Neural cell (in vitro differentiated cells): ENCODE measurements around the gene GCNA. TPM values are rescaled to one million over a fixed set of nuclear protein-coding genes. Genes with fewer than 3 reads are reported as not detected.

ENCODE experiments used
- H2AFZ ChIP-seq: fragments of 200-600, 300-800 bp; sonication (generic), shearing (Covaris generic); 2 replicates; pipeline ENCODE4 v1.6.0; 2014; ENCODE audit warnings: low read depth, mild to moderate bottlenecking, antibody characterized with exemption, low read length, moderate library complexity
- H3F3A ChIP-seq: fragments of 200-600 bp; shearing (Covaris generic); 2 replicates; pipeline ENCODE4 v1.6.1; 2016; ENCODE audit warnings: mild to moderate bottlenecking, moderate library complexity, mixed read lengths, antibody characterized with exemption, low read length; ENCODE audit not compliant: insufficient read depth, poor library complexity, severe bottlenecking
- H3K27ac ChIP-seq: fragments of 200-600, 300-800 bp; sonication (generic), shearing (Covaris generic); 2 replicates; pipeline ENCODE4 v1.5.1; 2014; ENCODE audit warnings: mild to moderate bottlenecking, low read length, moderate library complexity
- H3K27me3 ChIP-seq: fragments of 300-800, 200-600 bp; sonication (generic), shearing (Covaris generic); 2 replicates; pipeline ENCODE4 v1.6.0; 2014; ENCODE audit warnings: mild to moderate bottlenecking, low read depth, low read length, moderate library complexity; ENCODE audit not compliant: insufficient read depth
- H3K36me3 ChIP-seq: fragments of 300-800, 200-600 bp; sonication (generic), shearing (Covaris generic); 2 replicates; pipeline ENCODE4 v1.5.1; 2014; ENCODE audit warnings: mild to moderate bottlenecking, antibody characterized with exemption, low read length, moderate library complexity; ENCODE audit not compliant: insufficient read depth
- H3K4me2 ChIP-seq: fragments of 300-800, 200-600 bp; sonication (generic), shearing (Covaris generic); 2 replicates; pipeline ENCODE4 v1.6.0; 2014; ENCODE audit warnings: mild to moderate bottlenecking, low read length
- H3K4me3 ChIP-seq: fragments of 300-800, 200-600 bp; sonication (generic), shearing (Covaris generic); 2 replicates; pipeline ENCODE4 v1.5.1; 2014; ENCODE audit warnings: mild to moderate bottlenecking, low read length, moderate library complexity
- H3K79me2 ChIP-seq: fragments of 200-600 bp; shearing (Covaris generic); replicated peaks from 2 replicates; pipeline ENCODE4 v1.6.0; 2014; ENCODE audit warnings: mild to moderate bottlenecking, low read length, moderate library complexity; ENCODE audit not compliant: insufficient read depth
- H3K9ac ChIP-seq: fragments of 300-800, 200-600 bp; sonication (generic), shearing (Covaris generic); 2 replicates; pipeline ENCODE4 v1.6.1; 2016; ENCODE audit warnings: mild to moderate bottlenecking, low read length, mixed read lengths
- H3K9me2 ChIP-seq: fragments of 200-600 bp; shearing (Covaris generic); 2 replicates; pipeline ENCODE4 v1.6.1; 2016; ENCODE audit warnings: mild to moderate bottlenecking, low read length, mixed read lengths; ENCODE audit not compliant: insufficient read depth
- H3K9me3 ChIP-seq: fragments of 200-600, 300-800 bp; sonication (generic), shearing (Covaris generic); 2 replicates; pipeline ENCODE4 v1.6.1; 2016; ENCODE audit warnings: mild to moderate bottlenecking, mixed run types, low read length, moderate library complexity, mixed read lengths
- H4K20me1 ChIP-seq: fragments of 200-600 bp; shearing (Covaris generic); 2 replicates; pipeline ENCODE4 v1.6.1; 2016; ENCODE audit warnings: mild to moderate bottlenecking, mixed run types; ENCODE audit not compliant: insufficient read depth
- CTCF ChIP-seq: fragments of 450-650 bp; IDR thresholded peaks from 2 replicates; pipeline ENCODE4 v1.5.1; 2014; ENCODE audit warnings: antibody characterized with exemption, mild to moderate bottlenecking, moderate library complexity; ENCODE audit not compliant: poor library complexity, severe bottlenecking
- EP300 ChIP-seq: fragments of 450-650 bp; conservative IDR thresholded peaks from 2 replicates; pipeline ENCODE4 v1.6.1; 2014; ENCODE audit warnings: antibody characterized with exemption, mild to moderate bottlenecking, moderate library complexity; ENCODE audit not compliant: poor library complexity, severe bottlenecking
- EZH2 ChIP-seq: fragments of 200-600, 300-800 bp; shearing (Covaris generic), sonication (generic); IDR thresholded peaks from 2 replicates; pipeline ENCODE4 v1.6.1; 2014; ENCODE audit warnings: antibody characterized with exemption, low read length, borderline replicate concordance, mild to moderate bottlenecking; ENCODE audit not compliant: insufficient read depth, poor library complexity, severe bottlenecking
- MXI1 ChIP-seq: fragments of 450-650 bp; conservative IDR thresholded peaks from 2 replicates; pipeline ENCODE4 v1.6.1; 2014; ENCODE audit warnings: antibody characterized with exemption, mild to moderate bottlenecking; ENCODE audit not compliant: poor library complexity, severe bottlenecking
- POLR2AphosphoS5 ChIP-seq: IDR thresholded peaks from 2 replicates; pipeline ENCODE4 v1.6.1; 2012
- RAD21 ChIP-seq: fragments of 450-650 bp; conservative IDR thresholded peaks from 2 replicates; pipeline ENCODE4 v1.6.1; 2014; ENCODE audit warnings: antibody characterized with exemption, mild to moderate bottlenecking, moderate library complexity
- REST ChIP-seq: IDR thresholded peaks from 2 replicates; pipeline ENCODE4 v1.6.1; 2012; ENCODE audit warnings: borderline replicate concordance
- SMC3 ChIP-seq: fragments of 450-650 bp; conservative IDR thresholded peaks from 2 replicates; pipeline ENCODE4 v1.6.1; 2014; ENCODE audit warnings: antibody characterized with exemption, mild to moderate bottlenecking, moderate library complexity; ENCODE audit not compliant: poor library complexity
- TAF1 ChIP-seq: IDR thresholded peaks from 2 replicates; pipeline ENCODE4 v1.6.1; 2012; ENCODE audit warnings: low read depth
- polyA plus RNA-seq: library from polyadenylated mRNA; depleted of rRNA; stranded (reverse); fragments of >200 nt; gene quantifications from 2 replicates; pipeline ENCODE4 v1.2.3, GENCODE V29; 2014

Gene GCNA
- polyA plus RNA-seq, 1 donor from 2014 or later, result 11.0 TPM

DNA sequence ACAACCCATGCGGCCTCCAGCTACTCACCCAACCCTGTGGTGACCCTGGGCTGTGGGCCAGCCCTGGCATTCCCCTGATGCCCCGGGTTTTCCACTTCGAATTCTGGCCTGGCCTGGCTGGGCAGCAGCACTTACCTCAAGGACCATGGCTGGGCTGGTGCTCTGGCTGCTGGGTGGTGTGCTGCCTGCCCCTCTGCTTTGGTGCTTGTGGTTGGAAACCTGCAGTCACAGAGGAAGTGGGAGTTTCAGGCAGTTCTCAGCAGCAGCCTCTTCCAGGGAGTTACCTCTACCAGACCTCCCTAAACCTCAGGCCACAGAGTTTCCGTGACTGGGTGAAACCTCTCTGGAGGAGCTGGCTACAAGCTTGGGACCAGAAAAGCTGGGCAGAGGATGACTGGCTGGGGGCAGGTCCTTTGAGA lies 40.1 kb downstream of the GCNA start, which contains the start of gene CXCR3:
TSS of gene CXCR3 (minus strand) at position 209 of the 419 bp plus-strand sequence. CDS start at position 147, 62 bp downstream.
- H3F3A ChIP-seq, result no peaks in the 10 kb centered on the region
- no peak within 1 kb of the TSS for H3K4me2 ChIP-seq
- no peaks in the 10 kb centered on the region for H3K79me2 ChIP-seq
- H3K4me3 ChIP-seq, result no peak within 1 kb of the TSS
- H3K9me3 ChIP-seq, result no peaks in the 10 kb centered on the region
- no peaks in the 10 kb centered on the region for H3K27me3 ChIP-seq
- no peak within 1 kb of the TSS for H2AFZ ChIP-seq
- H3K27ac ChIP-seq, result no peak within 1 kb of the TSS
- TF ChIP-seq POLR2AphosphoS5 (no peak), MXI1 (no peak), REST (no peak), EP300 (no peak), CTCF (no peak), RAD21 (no peak), EZH2 (no peak), SMC3 (no peak), TAF1 (no peak)
- no peaks in the 10 kb centered on the region for H3K9me2 ChIP-seq
- H3K9ac ChIP-seq, result no peak within 1 kb of the TSS
- no peaks in the 10 kb centered on the region for H4K20me1 ChIP-seq
- no peaks in the 10 kb centered on the region for H3K36me3 ChIP-seq

GRCh38 chrX:71618787-71619186 lies 40.5 kb downstream of the GCNA start:
- TF ChIP-seq REST, result no peak
- no peak for TF ChIP-seq EZH2
- TF ChIP-seq POLR2AphosphoS5, result no peak
- no peak for TF ChIP-seq TAF1
- no peak for TF ChIP-seq SMC3
- no peak for TF ChIP-seq RAD21
- TF ChIP-seq CTCF, result no peak
- TF ChIP-seq EP300, result no peak
- TF ChIP-seq MXI1, result no peak
- Histone ChIP-seq H3K27ac (no peak overlapping the region), H3K36me3 (no peaks in the 10 kb centered on the region), H2AFZ (no peak overlapping the region), H4K20me1 (no peaks in the 10 kb centered on the region), H3K9me2 (no peaks in the 10 kb centered on the region), H3K4me2 (no peak overlapping the region), H3K79me2 (no peaks in the 10 kb centered on the region), H3K4me3 (no peak overlapping the region), H3K9ac (no peak overlapping the region), H3F3A (no peaks in the 10 kb centered on the region), H3K27me3 (no peaks in the 10 kb centered on the region), H3K9me3 (no peaks in the 10 kb centered on the region)
